GM18507 (cell line): Measurements from ENCODE around the gene RAD50.
A peak's percentile ranks its signal among the peaks of the same experiment; 100 is the strongest.
"Not testable (repeated sequence)": the region's sequence is repeated elsewhere in the genome, so short reads cannot be mapped to it uniquely, and the experiment has no call there.

Experiments
- DNase-seq: peaks from one replicate; pipeline ENCODE4 v3.0.0; 2011; ENCODE audit warnings: low read depth; ENCODE audit not compliant: insufficient read length; ENCODE audit errors: extremely low spot score
- FAIRE-seq: peaks from 2 replicates; lab custom pipeline; 2011; peaks lifted over from hg19 to GRCh38; lab: Jason Lieb, UNC

Gene RAD50

GRCh38 chr5:132556153-132556762 lies 519 bp upstream of the RAD50 start:
- FAIRE-seq, result peak; percentile 5
- no peak for DNase-seq

GRCh38 chr5:132557478-132558172 lies 848 bp downstream of the RAD50 start:
- DNase-seq (peak; percentile 9), FAIRE-seq (peak; percentile 82)

DNA sequence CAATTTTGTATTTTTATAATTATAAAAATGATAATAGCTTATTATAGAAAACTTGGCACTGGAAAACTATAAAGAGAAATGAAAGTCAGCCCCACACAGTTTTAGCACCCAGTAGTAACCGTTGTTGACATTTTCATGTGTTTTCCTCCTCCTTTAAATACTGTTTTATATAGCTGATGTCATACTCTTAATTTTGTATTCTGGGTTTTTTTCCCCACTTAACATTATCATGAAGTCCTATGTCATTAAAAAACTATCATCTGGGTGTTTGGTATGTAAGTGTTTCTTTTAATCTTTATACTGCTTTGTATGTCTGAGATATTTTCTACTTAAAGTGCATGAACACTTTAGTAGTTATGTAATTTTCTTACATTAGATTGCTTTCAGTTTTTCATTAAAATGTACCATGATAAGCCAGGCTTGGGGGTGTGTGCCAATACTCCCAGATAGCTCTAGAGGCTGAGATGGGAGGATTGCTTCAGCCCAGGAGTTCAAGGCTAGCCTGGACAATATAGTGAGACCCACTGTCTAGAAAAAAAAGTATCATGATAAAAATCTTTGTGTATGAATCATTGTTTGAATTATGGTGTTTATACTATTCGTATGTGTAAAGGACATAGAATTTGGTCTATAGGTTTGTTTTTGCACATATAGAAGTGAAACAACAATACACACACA lies 2.7 kb downstream of the RAD50 start:
- DNase-seq (no peak), FAIRE-seq (no peak)

GRCh38 chr5:132561601-132562000 lies 4.8 kb downstream of the RAD50 start:
- no peak for FAIRE-seq
- DNase-seq, result no peak

DNA sequence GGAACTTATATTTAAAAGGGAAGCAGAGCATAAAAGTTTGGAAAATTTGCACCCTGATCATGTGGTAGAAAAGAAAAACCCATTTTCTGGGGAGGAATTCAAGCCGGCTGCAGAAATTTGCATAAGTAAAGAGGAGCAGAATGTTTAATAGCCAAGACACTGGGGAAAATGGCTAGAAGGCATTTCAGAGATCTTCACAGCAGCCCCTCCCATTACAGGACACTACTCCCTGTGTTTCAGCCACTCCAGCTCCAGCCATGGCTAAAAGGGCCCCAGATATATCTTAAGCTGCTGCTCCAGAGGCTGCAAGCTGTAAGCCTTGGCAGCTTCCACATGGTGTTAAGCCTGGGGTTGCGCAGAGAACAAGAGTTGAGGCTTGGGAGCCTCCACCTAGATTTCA lies 7.8 kb downstream of the RAD50 start:
- not testable (repeated sequence) for FAIRE-seq, DNase-seq

- FAIRE-seq, result peak; percentile 55
- DNase-seq, result no peak
These were observed 9.9 kb downstream of the RAD50 start for GRCh38 chr5:132566657-132567056.

GRCh38 chr5:132576123-132576522 lies 19.3 kb downstream of the RAD50 start:
- DNase-seq (no peak), FAIRE-seq (no peak)

- FAIRE-seq, DNase-seq: not testable (repeated sequence)
These were observed 27.8 kb downstream of the RAD50 start for GRCh38 chr5:132584560-132584959.

- FAIRE-seq (no peak), DNase-seq (no peak)
These were observed 29.3 kb downstream of the RAD50 start for GRCh38 chr5:132586063-132586462.

GRCh38 chr5:132589467-132589866 lies 32.7 kb downstream of the RAD50 start:
- DNase-seq (no peak), FAIRE-seq (no peak)

GRCh38 chr5:132591145-132591544 lies 34.4 kb downstream of the RAD50 start:
- DNase-seq (peak; percentile 4), FAIRE-seq (no peak)

GRCh38 chr5:132592521-132592920 lies 35.7 kb downstream of the RAD50 start:
- no peak for DNase-seq
- FAIRE-seq, result peak; percentile 53

GRCh38 chr5:132594170-132594569 lies 37.4 kb downstream of the RAD50 start:
- FAIRE-seq (no peak), DNase-seq (no peak)

DNA sequence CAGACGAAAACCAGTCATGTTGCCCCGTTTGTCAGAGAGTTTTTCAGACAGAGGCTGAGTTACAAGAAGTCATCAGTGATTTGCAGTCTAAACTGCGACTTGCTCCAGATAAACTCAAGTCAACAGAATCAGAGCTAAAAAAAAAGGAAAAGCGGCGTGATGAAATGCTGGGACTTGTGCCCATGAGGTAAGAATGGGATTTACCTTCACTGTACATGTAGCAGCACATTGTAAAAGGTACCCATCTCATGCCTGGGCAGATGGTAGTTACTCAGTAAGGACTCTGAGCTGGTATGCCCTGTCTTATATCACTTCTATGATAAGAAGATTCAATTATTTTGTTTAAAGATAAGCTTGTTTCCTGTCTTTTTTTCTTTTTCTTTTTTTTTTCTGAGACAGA lies 38.8 kb downstream of the RAD50 start:
- DNase-seq (no peak), FAIRE-seq (no peak)

DNA sequence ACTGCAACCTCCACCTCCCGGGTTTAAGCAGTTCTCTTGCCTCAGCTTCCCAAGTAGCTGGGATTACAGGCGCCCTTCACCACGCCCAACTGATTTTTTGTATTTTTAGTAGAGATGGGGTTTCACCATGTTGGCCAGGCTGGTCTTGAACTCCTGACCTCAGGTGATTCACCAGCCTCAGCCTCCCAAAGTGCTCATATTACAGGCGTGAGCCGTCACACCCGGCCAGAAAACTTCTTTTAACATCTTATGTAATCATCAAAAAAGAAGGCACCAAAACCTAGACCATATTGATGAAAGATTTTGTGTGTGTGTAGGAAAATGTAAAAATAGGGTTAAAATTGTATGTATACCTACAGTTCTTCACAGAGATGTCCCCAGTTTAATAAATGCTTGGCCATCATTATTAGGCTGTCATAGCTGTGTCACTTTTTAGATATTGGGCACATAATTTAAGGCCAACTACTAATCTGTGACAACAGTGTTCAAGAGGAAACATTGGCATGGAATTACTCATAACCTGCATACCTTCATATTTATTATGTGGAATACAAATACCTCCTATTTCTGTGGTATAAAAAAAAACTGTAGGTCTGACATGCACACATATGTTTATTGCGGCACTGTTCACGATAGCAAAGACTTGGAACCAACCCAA lies 44.4 kb downstream of the RAD50 start:
- DNase-seq (no peak), FAIRE-seq (no peak)

GRCh38 chr5:132607095-132607494 lies 50.3 kb downstream of the RAD50 start:
- no peak for DNase-seq

DNA sequence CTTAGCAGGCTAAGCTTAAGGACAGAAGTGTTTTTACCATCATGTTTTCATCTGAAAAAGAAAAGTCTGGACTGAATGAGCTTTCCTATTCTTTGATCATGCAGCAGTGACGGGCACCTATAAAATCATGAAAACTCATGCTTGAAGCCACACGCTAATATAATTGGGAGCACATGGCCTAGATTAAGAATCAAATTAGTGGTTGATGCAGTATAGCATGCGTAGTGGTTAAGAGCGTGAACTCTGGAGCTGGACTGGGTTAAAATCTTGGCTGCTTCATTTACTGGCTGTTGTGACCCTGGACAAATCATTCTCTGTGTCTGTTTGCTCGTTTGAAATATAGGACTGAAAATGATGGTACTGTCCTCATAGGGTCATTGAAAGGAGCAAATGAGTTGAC lies 51.3 kb downstream of the RAD50 start:
- FAIRE-seq (no peak), DNase-seq (no peak)

More at GRCh38 chr5:132607095-132607494, 50.3 kb downstream of the RAD50 start:
- no peak for FAIRE-seq

DNA sequence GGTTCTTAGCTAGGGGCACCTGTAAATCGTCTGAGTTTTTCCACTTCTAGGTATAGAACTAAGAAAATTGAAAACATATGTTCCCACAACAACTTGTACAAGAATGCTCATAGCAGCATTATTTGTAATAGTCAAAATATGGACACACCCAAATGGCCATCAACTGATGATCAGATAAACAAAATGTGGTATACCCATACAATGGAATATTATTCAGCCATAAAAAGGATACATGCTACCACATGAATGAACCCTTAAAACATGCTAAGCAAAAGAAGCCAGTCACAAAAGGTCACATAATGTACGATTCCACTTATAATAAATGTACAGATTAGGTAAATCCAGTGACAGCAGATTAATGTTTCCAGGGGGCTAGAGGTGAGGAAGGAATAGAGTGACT lies 55.2 kb downstream of the RAD50 start:
- FAIRE-seq, result peak; percentile 9
- no peak for DNase-seq

DNA sequence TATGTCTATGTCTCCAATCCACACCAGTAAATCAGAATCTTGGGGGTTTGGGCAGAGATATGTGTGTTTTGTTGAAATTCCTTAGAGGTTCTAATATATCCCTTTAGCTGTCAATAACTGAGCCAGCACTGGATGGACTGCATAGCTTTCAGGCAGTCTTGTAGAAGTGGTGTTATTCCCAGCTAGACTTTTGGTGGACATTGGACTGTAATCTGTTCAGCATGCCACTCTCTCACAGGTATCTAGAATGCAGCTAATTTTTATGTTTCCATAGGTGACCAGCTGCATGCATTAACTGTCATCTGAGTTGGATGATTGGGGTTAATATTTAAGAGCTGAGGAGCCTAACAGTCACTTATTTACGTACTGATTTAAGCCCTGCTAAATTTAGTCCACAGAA lies 56.1 kb downstream of the RAD50 start:
- FAIRE-seq (peak; percentile 55), DNase-seq (no peak)

DNA sequence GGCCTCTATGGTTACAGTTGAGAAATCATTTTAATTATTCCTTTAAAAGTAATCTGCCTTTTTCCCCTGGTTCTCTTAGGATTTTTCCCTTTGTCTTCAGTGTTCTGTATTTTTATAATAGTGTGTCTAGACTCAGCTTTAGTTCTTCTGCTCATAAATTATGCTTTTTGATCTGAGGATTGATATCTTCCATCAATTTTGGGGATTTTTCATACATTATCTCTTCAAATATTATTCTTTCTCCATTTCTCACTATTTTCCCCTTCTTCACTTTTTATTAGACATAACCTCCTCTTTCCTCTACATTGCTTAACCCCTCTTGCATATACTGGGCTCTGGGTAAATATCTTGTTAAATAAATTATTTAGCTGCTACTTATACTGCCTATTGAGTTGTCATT lies 64.9 kb downstream of the RAD50 start:
- FAIRE-seq, result no peak
- no peak for DNase-seq
